Loucy (cell line): ENCODE measurements around the gene CD34.

Source experiments
- H2AFZ ChIP-seq: fragments of 200-600 bp; sonication (generic); 2 replicates; pipeline ENCODE4 v1.6.0; 2016; ENCODE audit warnings: antibody characterized with exemption, mild to moderate bottlenecking, low read length, moderate library complexity
- H3F3A ChIP-seq: fragments of 200-600 bp; 2 replicates; pipeline ENCODE4 v1.6.0; 2016; ENCODE audit warnings: antibody characterized with exemption, low read depth, mild to moderate bottlenecking
- H3K27me3 ChIP-seq: fragments of 200-600 bp; sonication (generic); 2 replicates; pipeline ENCODE4 v1.6.1; 2014; ENCODE audit warnings: low read length, mild to moderate bottlenecking; ENCODE audit not compliant: insufficient read depth, poor library complexity, severe bottlenecking
- H3K36me3 ChIP-seq: fragments of 200-600 bp; sonication (generic); 2 replicates; pipeline ENCODE4 v1.6.1; 2016; ENCODE audit warnings: low read length; ENCODE audit not compliant: insufficient read depth
- H3K4me1 ChIP-seq: fragments of 200-600 bp; sonication (generic); 2 replicates; pipeline ENCODE4 v1.5.1; 2014; ENCODE audit warnings: low read length, mild to moderate bottlenecking; ENCODE audit not compliant: insufficient read depth, poor library complexity, severe bottlenecking
- H3K4me2 ChIP-seq: fragments of 200-600 bp; sonication (generic); 2 replicates; pipeline ENCODE4 v1.6.0; 2014; ENCODE audit warnings: antibody characterized with exemption, low read length, low read depth, mild to moderate bottlenecking; ENCODE audit not compliant: poor library complexity, severe bottlenecking
- H3K4me3 ChIP-seq: fragments of 200-600 bp; sonication (generic); 2 replicates; pipeline ENCODE4 v1.5.1; 2014; ENCODE audit warnings: low read length, mild to moderate bottlenecking, mixed read lengths; ENCODE audit not compliant: poor library complexity, severe bottlenecking
- H3K79me2 ChIP-seq: fragments of 200-600 bp; sonication (generic); 2 replicates; pipeline ENCODE4 v1.6.1; 2014; ENCODE audit warnings: low read length; ENCODE audit not compliant: insufficient read depth
- H3K9ac ChIP-seq: fragments of 200-600 bp; sonication (generic); 2 replicates; pipeline ENCODE4 v1.6.0; 2014; ENCODE audit warnings: mild to moderate bottlenecking, low read depth, low read length, moderate library complexity; ENCODE audit not compliant: poor library complexity, severe bottlenecking
- H3K9me2 ChIP-seq: fragments of 200-600 bp; sonication (generic); replicated peaks from 2 replicates; pipeline ENCODE4 v1.6.1; 2016; ENCODE audit warnings: low read depth, low read length, mixed read lengths
- H3K9me3 ChIP-seq: fragments of 200-600 bp; sonication (generic); 2 replicates; pipeline ENCODE4 v1.6.1; 2014; ENCODE audit warnings: mild to moderate bottlenecking, antibody characterized with exemption, low read length, low read depth; ENCODE audit not compliant: insufficient read depth
- H4K20me1 ChIP-seq: fragments of 200-600 bp; sonication (generic); 2 replicates; pipeline ENCODE4 v1.6.0; 2014; ENCODE audit warnings: antibody characterized with exemption, low read length, mild to moderate bottlenecking; ENCODE audit not compliant: insufficient read depth, poor library complexity, severe bottlenecking
- CTCF ChIP-seq: fragments of 200-600 bp; sonication (generic); conservative IDR thresholded peaks from 2 replicates; pipeline ENCODE4 v1.5.1; 2014; ENCODE audit warnings: mild to moderate bottlenecking, antibody characterized with exemption, low read length
- EZH2phosphoT487 ChIP-seq: fragments of 200-600 bp; IDR thresholded peaks from 2 replicates; pipeline ENCODE4 v1.6.1; 2018; ENCODE audit warnings: antibody characterized with exemption, mild to moderate bottlenecking, moderate library complexity, borderline replicate concordance

CD34 gene

GRCh38 chr1:207896547-207896946 lies 14.4 kb downstream of the CD34 start:
- Histone ChIP-seq H3K4me1 (peaks cover 11% of the 10 kb centered on the region), H3K4me2 (no peak overlapping the region), H3K79me2 (no peaks in the 10 kb centered on the region), H3K27me3 (no peaks in the 10 kb centered on the region), H3K4me3 (no peak overlapping the region), H3K9ac (no peak overlapping the region), H3K9me2 (no peaks in the 10 kb centered on the region), H3F3A (no peaks in the 10 kb centered on the region), H4K20me1 (no peaks in the 10 kb centered on the region), H2AFZ (no peak overlapping the region), H3K9me3 (no peaks in the 10 kb centered on the region), H3K36me3 (no peaks in the 10 kb centered on the region)
- TF ChIP-seq EZH2phosphoT487 (no peak), CTCF (no peak)

GRCh38 chr1:207894704-207895103 lies 16.2 kb downstream of the CD34 start:
- Histone ChIP-seq H3K4me2 (no peak overlapping the region), H3K4me1 (peaks cover 21% of the 10 kb centered on the region)

GRCh38 chr1:207893737-207894582 lies 17.0 kb downstream of the CD34 start:
- H3K4me2 ChIP-seq = no peak overlapping the region
- no peaks in the 10 kb centered on the region for H3K9me3 ChIP-seq

More at GRCh38 chr1:207894704-207895103, 16.2 kb downstream of the CD34 start:
- no peak for TF ChIP-seq CTCF
- TF ChIP-seq EZH2phosphoT487 = no peak
- Histone ChIP-seq H3K36me3 (no peaks in the 10 kb centered on the region), H3K79me2 (no peaks in the 10 kb centered on the region), H2AFZ (peak overlapping the region; percentile 70), H3K4me3 (no peak overlapping the region), H4K20me1 (no peaks in the 10 kb centered on the region), H3K27me3 (no peaks in the 10 kb centered on the region), H3K9ac (no peak overlapping the region), H3F3A (no peaks in the 10 kb centered on the region), H3K9me3 (no peaks in the 10 kb centered on the region), H3K9me2 (no peaks in the 10 kb centered on the region)

More at GRCh38 chr1:207893737-207894582, 17.0 kb downstream of the CD34 start:
- no peaks in the 10 kb centered on the region for H3K27me3 ChIP-seq
- H3K9ac ChIP-seq = no peak overlapping the region
- peak overlapping the region; percentile 70 for H2AFZ ChIP-seq
- no peaks in the 10 kb centered on the region for H3K36me3 ChIP-seq
- H3K79me2 ChIP-seq = no peaks in the 10 kb centered on the region
- no peaks in the 10 kb centered on the region for H4K20me1 ChIP-seq
- no peaks in the 10 kb centered on the region for H3K9me2 ChIP-seq
- peaks cover 21% of the 10 kb centered on the region for H3K4me1 ChIP-seq
- TF ChIP-seq EZH2phosphoT487 (no peak), CTCF (no peak)
- no peak overlapping the region for H3K4me3 ChIP-seq
- no peaks in the 10 kb centered on the region for H3F3A ChIP-seq
